Astrocyte (in vitro differentiated cells and primary cell): Measurements from ENCODE around the gene NDEL1. TPM values are rescaled to one million over a fixed set of nuclear protein-coding genes. Genes with fewer than 3 reads are reported as not detected.

ENCODE experiments used
- DNase-seq: peaks from one replicate; pipeline ENCODE4 v3.0.0-alpha.2; 2010; ENCODE audit warnings: low read depth
- FAIRE-seq: peaks from 2 replicates; lab custom pipeline; 2011; peaks lifted over from hg19 to GRCh38; lab: Jason Lieb, UNC
- H2AFZ ChIP-seq: 2 replicates; pipeline ENCODE4 v1.6.0; 2012; ENCODE audit warnings: low read depth, low read length, inconsistent platforms
- H3K27ac ChIP-seq: 2 replicates; pipeline ENCODE4 v1.5.1; 2011; ENCODE audit warnings: low read depth, low read length, inconsistent platforms
- H3K27me3 ChIP-seq: 2 replicates; pipeline ENCODE4 v1.6.0; 2011; ENCODE audit warnings: low read length, inconsistent platforms; ENCODE audit not compliant: insufficient read depth
- H3K36me3 ChIP-seq: 2 replicates; pipeline ENCODE4 v1.5.1; 2011; ENCODE audit warnings: low read length, inconsistent platforms; ENCODE audit not compliant: insufficient read depth
- H3K4me1 ChIP-seq: 2 replicates; pipeline ENCODE4 v1.5.1; 2011; ENCODE audit warnings: low read length, inconsistent platforms; ENCODE audit not compliant: insufficient read depth
- H3K4me2 ChIP-seq: 2 replicates; pipeline ENCODE4 v1.6.0; 2012; ENCODE audit warnings: low read length, inconsistent platforms
- H3K4me3 ChIP-seq: 2 replicates; pipeline ENCODE4 v1.5.1; 2011; ENCODE audit warnings: low read depth, mild to moderate bottlenecking, low read length, inconsistent platforms; ENCODE audit not compliant: insufficient read depth
- H3K79me2 ChIP-seq: 2 replicates; pipeline ENCODE4 v1.6.0; 2012; ENCODE audit warnings: mild to moderate bottlenecking, low read length, inconsistent platforms; ENCODE audit not compliant: insufficient read depth
- H3K9ac ChIP-seq: 2 replicates; pipeline ENCODE4 v1.6.0; 2012; ENCODE audit warnings: mild to moderate bottlenecking, low read length, inconsistent platforms
- H3K9me3 ChIP-seq: 2 replicates; pipeline ENCODE4 v1.5.1; 2012; ENCODE audit warnings: low read depth, mild to moderate bottlenecking, low read length, inconsistent platforms; ENCODE audit not compliant: insufficient read depth
- H4K20me1 ChIP-seq: 2 replicates; pipeline ENCODE4 v1.6.0; 2012; ENCODE audit warnings: low read length, inconsistent platforms; ENCODE audit not compliant: insufficient read depth
- H3K27ac Mint-ChIP-seq: one replicate; pipeline ENCODE4 v1.8.0; 2021; ENCODE audit warnings: mild to moderate bottlenecking, mixed read lengths; ENCODE audit not compliant: unreplicated experiment
- H3K27me3 Mint-ChIP-seq: one replicate; pipeline ENCODE4 v1.8.0; 2021; ENCODE audit warnings: low read depth, mixed read lengths; ENCODE audit not compliant: unreplicated experiment
- H3K36me3 Mint-ChIP-seq: one replicate; pipeline ENCODE4 v1.8.0; 2021; ENCODE audit warnings: low read depth, mixed read lengths; ENCODE audit not compliant: unreplicated experiment
- H3K4me1 Mint-ChIP-seq: one replicate; pipeline ENCODE4 v1.8.0; 2021; ENCODE audit warnings: low read depth, mixed read lengths; ENCODE audit not compliant: unreplicated experiment
- H3K4me3 Mint-ChIP-seq: one replicate; pipeline ENCODE4 v1.8.0; 2021; ENCODE audit warnings: mild to moderate bottlenecking, moderate library complexity, mixed read lengths; ENCODE audit not compliant: unreplicated experiment
- H3K9me3 Mint-ChIP-seq: one replicate; pipeline ENCODE4 v1.8.0; 2021; ENCODE audit warnings: mild to moderate bottlenecking, mixed read lengths; ENCODE audit not compliant: unreplicated experiment
- EZH2 ChIP-seq: IDR thresholded peaks from 2 replicates; pipeline ENCODE4 v1.6.1; 2012; ENCODE audit warnings: mild to moderate bottlenecking, low read length, inconsistent platforms; ENCODE audit not compliant: insufficient read depth
- total RNA-seq: library from RNA; stranded (reverse); gene quantifications from 2 replicates; pipeline ENCODE4 v1.2.1, GENCODE V29; 2021
- TF ChIP-seq, protein P1 (sequence below): IDR thresholded peaks from 2 replicates; pipeline ENCODE4 v1.5.1; 2011; ENCODE audit warnings: low read depth, mild to moderate bottlenecking, inconsistent platforms, low read length, moderate library complexity; ENCODE audit not compliant: insufficient read depth

Gene NDEL1
- total RNA-seq, 1 donor from 2014 or later, result 102 TPM

DNA sequence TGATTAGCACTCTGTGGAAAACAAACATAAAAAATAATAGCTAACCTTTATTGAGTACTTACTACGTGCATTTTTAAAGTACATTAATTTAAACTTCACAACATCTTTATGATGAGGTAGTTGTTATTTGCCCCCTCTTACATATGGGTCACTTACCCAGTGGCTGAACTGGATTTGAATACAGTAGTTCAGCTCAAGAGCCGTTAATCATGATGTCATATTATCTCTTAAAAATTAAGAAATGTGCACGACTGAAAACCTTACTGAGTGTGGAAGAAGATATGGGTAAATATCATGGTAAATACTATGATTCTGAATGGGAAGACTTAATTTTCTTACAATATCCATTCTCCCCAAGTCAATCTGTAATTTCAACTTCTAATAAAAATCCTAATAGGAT lies 17.6 kb downstream of the NDEL1 start:
- Histone ChIP-seq H3K4me2 (no peak overlapping the region), H3K27ac (no peak overlapping the region), H3K36me3 (peaks cover 72% of the 10 kb centered on the region), H3K4me1 (no peaks in the 10 kb centered on the region), H2AFZ (no peak overlapping the region), H3K27me3 (no peaks in the 10 kb centered on the region), H3K4me3 (no peak overlapping the region), H3K9me3 (no peaks in the 10 kb centered on the region), H3K79me2 (peaks cover 54% of the 10 kb centered on the region), H3K9ac (no peak overlapping the region), H4K20me1 (peaks cover 66% of the 10 kb centered on the region)
- FAIRE-seq (no peak), DNase-seq (no peak)
- Mint-ChIP-seq H3K4me1 (no peaks in the 10 kb centered on the region), H3K4me3 (no peak overlapping the region), H3K27me3 (no peaks in the 10 kb centered on the region), H3K9me3 (no peaks in the 10 kb centered on the region), H3K27ac (no peak overlapping the region), H3K36me3 (peaks cover 21% of the 10 kb centered on the region)
- TF ChIP-seq, protein P1, sequence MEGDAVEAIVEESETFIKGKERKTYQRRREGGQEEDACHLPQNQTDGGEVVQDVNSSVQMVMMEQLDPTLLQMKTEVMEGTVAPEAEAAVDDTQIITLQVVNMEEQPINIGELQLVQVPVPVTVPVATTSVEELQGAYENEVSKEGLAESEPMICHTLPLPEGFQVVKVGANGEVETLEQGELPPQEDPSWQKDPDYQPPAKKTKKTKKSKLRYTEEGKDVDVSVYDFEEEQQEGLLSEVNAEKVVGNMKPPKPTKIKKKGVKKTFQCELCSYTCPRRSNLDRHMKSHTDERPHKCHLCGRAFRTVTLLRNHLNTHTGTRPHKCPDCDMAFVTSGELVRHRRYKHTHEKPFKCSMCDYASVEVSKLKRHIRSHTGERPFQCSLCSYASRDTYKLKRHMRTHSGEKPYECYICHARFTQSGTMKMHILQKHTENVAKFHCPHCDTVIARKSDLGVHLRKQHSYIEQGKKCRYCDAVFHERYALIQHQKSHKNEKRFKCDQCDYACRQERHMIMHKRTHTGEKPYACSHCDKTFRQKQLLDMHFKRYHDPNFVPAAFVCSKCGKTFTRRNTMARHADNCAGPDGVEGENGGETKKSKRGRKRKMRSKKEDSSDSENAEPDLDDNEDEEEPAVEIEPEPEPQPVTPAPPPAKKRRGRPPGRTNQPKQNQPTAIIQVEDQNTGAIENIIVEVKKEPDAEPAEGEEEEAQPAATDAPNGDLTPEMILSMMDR, result no peak
- no peak for TF ChIP-seq EZH2

DNA sequence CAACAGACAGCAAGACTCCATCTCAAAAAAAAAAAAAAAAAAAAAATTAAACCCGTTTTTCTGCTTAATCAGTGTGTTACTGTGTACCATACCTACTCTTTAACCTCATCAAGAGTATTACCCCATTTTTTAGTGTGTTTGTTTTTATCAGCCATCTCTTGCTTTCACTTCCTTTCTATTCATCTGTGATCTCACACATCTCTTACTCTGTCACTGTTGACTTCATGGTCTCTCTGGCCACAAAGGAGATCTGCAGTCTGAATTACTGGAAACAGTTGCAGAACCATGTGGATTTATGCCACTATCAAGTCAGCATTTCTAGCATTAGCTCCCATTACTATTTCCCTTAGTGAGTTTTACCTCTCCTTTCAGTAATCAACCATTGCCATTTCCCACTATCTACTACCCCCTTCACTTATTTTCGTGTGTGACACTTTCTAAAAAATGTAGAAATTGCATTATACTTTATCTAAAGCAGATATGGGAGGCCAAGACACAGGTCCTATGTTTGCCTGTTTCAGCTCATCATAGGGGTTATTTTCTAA lies 20.1 kb downstream of the NDEL1 start:
- H3K9me3 Mint-ChIP-seq, result no peaks in the 10 kb centered on the region
- Histone ChIP-seq H3K4me2 (no peak overlapping the region), H4K20me1 (peaks cover 75% of the 10 kb centered on the region), H3K27ac (no peak overlapping the region), H2AFZ (no peak overlapping the region), H3K27me3 (no peaks in the 10 kb centered on the region), H3K36me3 (peaks cover 71% of the 10 kb centered on the region), H3K4me1 (no peaks in the 10 kb centered on the region), H3K4me3 (no peak overlapping the region), H3K9me3 (no peaks in the 10 kb centered on the region), H3K9ac (no peak overlapping the region), H3K79me2 (peaks cover 73% of the 10 kb centered on the region)
- H3K27ac Mint-ChIP-seq, result no peak overlapping the region
- H3K4me3 Mint-ChIP-seq, result no peak overlapping the region
- H3K4me1 Mint-ChIP-seq, result no peaks in the 10 kb centered on the region
- no peaks in the 10 kb centered on the region for H3K27me3 Mint-ChIP-seq
- DNase-seq (no peak), FAIRE-seq (peak; percentile 64)
- TF ChIP-seq EZH2, result no peak
- TF ChIP-seq, protein P1, result no peak
- peaks cover 15% of the 10 kb centered on the region for H3K36me3 Mint-ChIP-seq

DNA sequence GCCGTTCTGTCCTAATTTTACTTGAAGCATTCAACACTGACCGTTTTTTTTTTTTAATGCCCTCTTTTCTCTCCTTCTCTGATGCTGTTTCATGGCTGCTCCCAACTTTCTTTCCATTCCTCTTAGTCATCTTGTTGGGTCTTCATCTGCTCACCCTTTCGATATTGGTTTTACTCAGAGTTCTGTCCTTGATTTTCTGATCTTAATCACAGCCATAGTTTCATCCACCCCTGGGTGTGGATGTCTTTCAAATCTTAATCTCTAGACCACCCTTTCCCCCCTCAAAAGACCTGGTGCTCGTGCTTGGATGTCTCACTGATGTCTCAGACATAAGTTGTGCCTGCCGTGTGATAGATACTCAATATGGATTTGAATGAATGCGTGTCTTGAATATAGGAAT lies 22.4 kb downstream of the NDEL1 start:
- H3K9me3 Mint-ChIP-seq, result no peaks in the 10 kb centered on the region
- Histone ChIP-seq H3K9ac (no peak overlapping the region), H2AFZ (no peak overlapping the region), H3K36me3 (peaks cover 74% of the 10 kb centered on the region), H3K4me2 (no peak overlapping the region), H4K20me1 (peaks cover 78% of the 10 kb centered on the region), H3K79me2 (peaks cover 84% of the 10 kb centered on the region), H3K4me3 (no peak overlapping the region), H3K4me1 (no peaks in the 10 kb centered on the region), H3K9me3 (no peaks in the 10 kb centered on the region), H3K27me3 (no peaks in the 10 kb centered on the region), H3K27ac (no peak overlapping the region)
- no peak overlapping the region for H3K27ac Mint-ChIP-seq
- DNase-seq, result no peak
- TF ChIP-seq, protein P1, result no peak
- no peak for TF ChIP-seq EZH2
- no peak for FAIRE-seq
- H3K4me3 Mint-ChIP-seq, result no peak overlapping the region
- H3K36me3 Mint-ChIP-seq, result peaks cover 21% of the 10 kb centered on the region
- peaks cover 4% of the 10 kb centered on the region for H3K4me1 Mint-ChIP-seq
- no peaks in the 10 kb centered on the region for H3K27me3 Mint-ChIP-seq
